ENCODE measurements around the gene NEO1. TPM values are rescaled to one million over a fixed set of nuclear protein-coding genes. Genes with fewer than 3 reads are reported as not detected.
A peak's percentile ranks its signal among the peaks of the same experiment; 100 is the strongest.

The NEO1 gene
- total RNA-seq, 4 donors from 2014 or later: 74.0 to 117 (median 107) TPM

DNA sequence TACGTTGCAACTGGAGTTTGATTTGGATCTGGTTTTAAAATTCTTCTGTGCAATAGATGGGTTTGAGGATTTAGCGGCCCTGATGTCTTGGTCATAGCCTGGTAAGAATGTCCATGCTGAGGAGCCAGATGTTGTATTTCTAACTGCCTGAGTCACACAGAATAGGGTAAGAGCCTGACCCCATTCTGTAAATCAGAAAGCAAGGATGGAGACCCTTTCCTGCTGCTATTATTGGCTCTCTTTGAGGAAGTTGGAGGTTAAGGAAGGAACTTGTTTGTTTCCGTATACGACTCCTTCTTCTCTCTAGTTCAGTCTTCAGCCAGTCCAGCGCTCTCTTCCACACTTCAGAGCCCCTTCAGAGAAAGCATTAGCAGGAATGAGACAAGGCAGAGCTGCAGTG lies 251.4 kb downstream of the NEO1 start:
- Histone ChIP-seq H3K4me1 (no peaks in the 10 kb centered on the region), H3K27me3 (no peaks in the 10 kb centered on the region), H3K4me3 (no peak overlapping the region), H3K27ac (no peak overlapping the region), H3K36me3 (peaks cover 63% of the 10 kb centered on the region), H3K9me3 (no peaks in the 10 kb centered on the region)
- 81% methylated on average over 5 of the region's 5 CpGs for WGBS
- TF ChIP-seq, protein P1, sequence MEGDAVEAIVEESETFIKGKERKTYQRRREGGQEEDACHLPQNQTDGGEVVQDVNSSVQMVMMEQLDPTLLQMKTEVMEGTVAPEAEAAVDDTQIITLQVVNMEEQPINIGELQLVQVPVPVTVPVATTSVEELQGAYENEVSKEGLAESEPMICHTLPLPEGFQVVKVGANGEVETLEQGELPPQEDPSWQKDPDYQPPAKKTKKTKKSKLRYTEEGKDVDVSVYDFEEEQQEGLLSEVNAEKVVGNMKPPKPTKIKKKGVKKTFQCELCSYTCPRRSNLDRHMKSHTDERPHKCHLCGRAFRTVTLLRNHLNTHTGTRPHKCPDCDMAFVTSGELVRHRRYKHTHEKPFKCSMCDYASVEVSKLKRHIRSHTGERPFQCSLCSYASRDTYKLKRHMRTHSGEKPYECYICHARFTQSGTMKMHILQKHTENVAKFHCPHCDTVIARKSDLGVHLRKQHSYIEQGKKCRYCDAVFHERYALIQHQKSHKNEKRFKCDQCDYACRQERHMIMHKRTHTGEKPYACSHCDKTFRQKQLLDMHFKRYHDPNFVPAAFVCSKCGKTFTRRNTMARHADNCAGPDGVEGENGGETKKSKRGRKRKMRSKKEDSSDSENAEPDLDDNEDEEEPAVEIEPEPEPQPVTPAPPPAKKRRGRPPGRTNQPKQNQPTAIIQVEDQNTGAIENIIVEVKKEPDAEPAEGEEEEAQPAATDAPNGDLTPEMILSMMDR (IDR thresholded peaks at IDR 0.05): no peak
- TF ChIP-seq POLR2A (IDR thresholded peaks at IDR 0.05) (no peak), EP300 (IDR thresholded peaks at IDR 0.05) (no peak), POLR2AphosphoS5 (IDR thresholded peaks at IDR 0.05) (no peak)
- no peak for DNase-seq (ENCODE audit: low spot score in 2 of 2)

DNA sequence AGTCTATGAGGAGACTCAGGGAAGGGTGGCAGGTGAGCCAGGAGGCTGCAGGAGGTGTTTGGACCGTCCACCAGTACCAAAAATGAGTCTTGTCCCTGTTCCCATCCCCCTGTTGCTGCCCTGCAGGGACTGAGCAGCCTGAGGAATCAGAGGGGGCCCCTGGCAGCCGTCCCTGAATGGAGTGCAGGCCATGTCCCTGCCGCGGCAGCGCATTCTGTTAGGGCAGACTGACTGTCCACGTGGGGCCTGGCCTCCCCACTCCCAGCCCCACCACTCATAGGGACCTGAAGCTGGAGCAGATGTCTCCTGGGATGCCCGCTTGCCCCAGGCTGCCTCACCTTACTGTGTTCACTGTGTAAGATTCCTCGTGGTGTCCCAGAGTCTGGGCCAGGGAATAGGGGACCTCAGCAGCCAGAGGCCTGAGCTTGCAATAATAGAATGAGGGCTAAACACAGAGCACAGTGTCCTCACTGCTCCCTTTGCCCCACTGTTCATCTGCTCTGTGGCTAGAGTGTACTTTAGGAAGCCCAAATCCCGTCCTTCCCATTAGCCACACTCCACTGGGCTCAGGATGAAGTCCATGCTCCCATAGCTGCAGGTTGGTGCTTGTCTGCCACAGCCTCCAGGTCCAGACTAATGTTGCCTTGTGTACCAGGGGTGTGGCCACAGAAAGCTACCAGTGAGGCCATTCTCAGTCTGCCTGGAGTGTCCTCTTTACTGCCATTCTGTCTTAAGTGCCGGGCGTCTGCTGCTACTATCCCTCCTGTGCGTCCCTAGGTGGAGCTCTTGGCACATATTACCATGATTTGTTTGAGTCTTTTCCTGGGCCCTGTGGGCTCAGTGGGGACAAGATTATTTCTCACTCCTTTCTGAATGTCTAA lies 253.3 kb downstream of the NEO1 start:
- DNase-seq (ENCODE audit: low spot score in 2 of 2): no peak
- WGBS: 70% methylated on average over 11 of the region's 12 CpGs

DNA sequence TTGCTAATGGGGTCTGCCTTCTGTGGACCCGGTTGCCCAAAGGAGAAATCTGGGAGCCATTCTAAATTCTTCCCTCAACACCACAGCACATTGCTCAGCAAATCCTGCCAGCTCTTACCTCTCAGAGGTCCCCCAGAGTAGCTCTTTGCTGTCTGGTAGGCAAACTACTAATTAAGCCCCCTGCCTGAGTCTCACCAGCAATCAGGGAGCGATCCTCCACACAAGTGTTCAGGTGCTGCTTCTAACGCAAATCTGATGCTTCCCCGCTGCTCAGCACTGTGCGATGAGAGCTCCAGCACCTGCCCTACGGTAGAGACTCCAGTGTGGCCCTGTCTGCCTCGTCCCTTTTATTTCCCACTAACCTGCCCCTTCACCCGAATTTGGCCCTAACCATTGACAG lies 256.0 kb downstream of the NEO1 start:
- Histone ChIP-seq H3K27me3 (no peaks in the 10 kb centered on the region), H3K27ac (no peak overlapping the region), H3K9me3 (no peaks in the 10 kb centered on the region), H3K4me3 (no peak overlapping the region), H3K36me3 (peaks cover 18% of the 10 kb centered on the region), H3K4me1 (no peaks in the 10 kb centered on the region)
- DNase-seq (ENCODE audit: low spot score in 2 of 2): no peak
- WGBS: 93% methylated on average over 8 of the region's 8 CpGs
- no peak for TF ChIP-seq EP300 (IDR thresholded peaks at IDR 0.05)
- TF ChIP-seq, protein P1 (IDR thresholded peaks at IDR 0.05): no peak
- TF ChIP-seq POLR2A (IDR thresholded peaks at IDR 0.05): no peak
- TF ChIP-seq POLR2AphosphoS5 (IDR thresholded peaks at IDR 0.05): no peak

More for the DNA sequence above, 253.3 kb downstream of the NEO1 start:
- H3K27ac ChIP-seq: no peak overlapping the region
- H3K9me3 ChIP-seq: no peaks in the 10 kb centered on the region
- peaks cover 44% of the 10 kb centered on the region for H3K36me3 ChIP-seq
- H3K27me3 ChIP-seq: no peaks in the 10 kb centered on the region
- no peaks in the 10 kb centered on the region for H3K4me1 ChIP-seq
- no peak overlapping the region for H3K4me3 ChIP-seq
- TF ChIP-seq POLR2A (IDR thresholded peaks at IDR 0.05): no peak
- TF ChIP-seq, protein P1 (IDR thresholded peaks at IDR 0.05): peak in 1 of 2 donors; percentile 13

DNA sequence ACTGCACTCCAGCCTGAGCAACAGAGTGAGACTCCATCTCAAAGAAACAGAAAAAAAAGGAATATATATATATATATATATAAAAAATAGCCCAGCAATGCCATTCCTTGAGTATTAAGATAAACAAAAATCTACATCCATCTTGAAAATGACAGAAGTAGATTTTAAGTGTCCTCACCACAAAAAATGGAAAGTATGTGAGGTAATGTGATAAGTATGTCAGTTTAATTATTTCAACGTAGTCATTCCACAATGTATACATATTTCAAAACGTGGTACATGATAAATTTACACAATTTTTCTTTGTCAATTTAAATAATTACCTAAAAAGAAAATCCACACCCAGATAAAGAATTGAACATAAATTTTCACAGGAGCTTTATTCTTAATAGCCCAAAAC lies 261.6 kb downstream of the NEO1 start:
- H3K27ac ChIP-seq: no peak overlapping the region
- no peak for TF ChIP-seq POLR2AphosphoS5 (IDR thresholded peaks at IDR 0.05)
- TF ChIP-seq, protein P1 (IDR thresholded peaks at IDR 0.05): no peak
- TF ChIP-seq POLR2A (IDR thresholded peaks at IDR 0.05): no peak
- no peak for TF ChIP-seq EP300 (IDR thresholded peaks at IDR 0.05)
- no peaks in the 10 kb centered on the region for H3K36me3 ChIP-seq
- H3K4me1 ChIP-seq: no peaks in the 10 kb centered on the region
- peaks cover 5% of the 10 kb centered on the region for H3K27me3 ChIP-seq
- no peak overlapping the region for H3K4me3 ChIP-seq
- no peaks in the 10 kb centered on the region for H3K9me3 ChIP-seq
- WGBS: 51% methylated on average over 2 of the region's 2 CpGs
- no peak for DNase-seq (ENCODE audit: low spot score in 2 of 2)

DNA sequence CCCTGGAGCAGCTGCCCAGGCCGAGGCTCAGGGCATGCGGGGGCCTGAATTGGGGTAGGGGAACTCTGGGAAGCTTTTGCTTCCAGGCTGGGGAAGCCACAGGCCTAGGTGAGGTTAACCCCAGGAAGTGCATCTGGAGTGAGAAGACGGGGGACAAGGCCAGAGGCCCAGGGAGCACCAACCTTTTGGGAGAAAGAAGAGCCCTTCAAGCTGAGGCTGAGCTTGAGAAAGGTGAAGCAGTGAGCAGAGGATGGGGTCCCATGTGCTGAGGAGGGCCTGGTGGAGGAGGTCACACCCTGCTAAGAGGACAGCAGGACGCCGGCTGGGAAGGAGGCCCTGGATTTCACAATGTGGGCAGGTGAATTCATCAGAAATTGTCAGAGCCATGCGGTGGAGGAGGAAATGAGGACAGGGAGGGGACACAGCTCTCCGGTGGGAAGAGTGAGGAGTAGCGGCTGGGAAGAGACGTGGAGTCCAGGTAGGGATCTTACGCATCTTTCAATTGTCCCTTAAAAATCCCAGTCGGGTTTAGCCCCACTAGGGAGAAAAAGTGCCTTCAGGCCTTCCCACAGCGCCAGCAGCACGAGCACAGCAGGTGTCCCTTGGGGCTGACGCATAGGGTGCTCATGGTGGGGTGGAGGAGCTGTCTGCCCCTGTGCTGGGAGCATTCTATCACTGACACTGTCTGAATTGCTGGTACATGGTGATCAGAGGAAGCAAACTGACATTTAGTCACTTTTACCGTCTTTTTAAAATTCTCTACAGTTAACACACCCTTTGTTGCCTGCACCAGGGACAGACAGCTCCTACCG lies 265.6 kb downstream of the NEO1 start:
- Histone ChIP-seq H3K9me3 (no peaks in the 10 kb centered on the region), H3K27ac (no peak overlapping the region), H3K4me3 (no peak overlapping the region), H3K36me3 (no peaks in the 10 kb centered on the region), H3K27me3 (peaks cover 39% of the 10 kb centered on the region), H3K4me1 (no peaks in the 10 kb centered on the region)
- TF ChIP-seq, protein P1 (IDR thresholded peaks at IDR 0.05): no peak
- TF ChIP-seq POLR2A (IDR thresholded peaks at IDR 0.05) (no peak), EP300 (IDR thresholded peaks at IDR 0.05) (no peak), POLR2AphosphoS5 (IDR thresholded peaks at IDR 0.05) (no peak)
- DNase-seq (ENCODE audit: low spot score in 2 of 2): no peak
- WGBS: 76% methylated on average over 16 of the region's 16 CpGs
